Skeletal muscle tissue (tissue), 4 donors: ENCODE results near the gene RPL27. TPM values are rescaled to one million over a fixed set of nuclear protein-coding genes. Genes with fewer than 3 reads are reported as not detected.
A peak's percentile ranks its signal among the peaks of the same experiment; 100 is the strongest.
"Not testable (repeated sequence)": the region's sequence is repeated elsewhere in the genome, so short reads cannot be mapped to it uniquely, and the experiment has no call there.

Experiments used
- H3K27ac ChIP-seq: one replicate; pipeline ENCODE4 v1.7.0; 2013; ENCODE audit warnings: mild to moderate bottlenecking, low read depth, low read length, inconsistent platforms
- H3K27me3 ChIP-seq, 3 donors: one replicate each; pipeline ENCODE4 v1.7.0; 2013; ENCODE audit warnings: low read length in 3 of 3; ENCODE audit not compliant: control insufficient read depth in 3 of 3, insufficient read depth in 3 of 3
- H3K36me3 ChIP-seq, 3 donors: one replicate each; pipeline ENCODE4 v1.7.0; 2013; ENCODE audit warnings: low read length in 3 of 3; ENCODE audit not compliant: control insufficient read depth in 3 of 3, insufficient read depth in 3 of 3
- H3K4me1 ChIP-seq, 3 donors: one replicate each; pipeline ENCODE4 v1.7.0; 2013; ENCODE audit warnings: low read length in 3 of 3, mild to moderate bottlenecking in 3 of 3; ENCODE audit not compliant: control insufficient read depth in 3 of 3, insufficient read depth in 3 of 3
- H3K4me3 ChIP-seq, 3 donors: one replicate each; pipeline ENCODE4 v1.7.0; 2013; ENCODE audit warnings: low read length in 3 of 3
- H3K9ac ChIP-seq, 3 donors: one replicate each; pipeline ENCODE4 v1.7.0; 2013; ENCODE audit warnings: low read length in 3 of 3, mild to moderate bottlenecking in 3 of 3, moderate library complexity in 2 of 3, low read depth in 1 of 3
- H3K9me3 ChIP-seq, 3 donors: one replicate each; pipeline ENCODE4 v1.7.0; 2013; ENCODE audit warnings: low read length in 3 of 3; ENCODE audit not compliant: control insufficient read depth in 3 of 3
- total RNA-seq: library from RNA; depleted of rRNA; stranded (reverse); fragments of >200 nt; gene quantifications from one replicate; pipeline ENCODE4 v1.2.3, GENCODE V29; 2014
- donor health status: Osteomylitis.

RPL27 gene
- total RNA-seq, 1 donor from 2014 or later, result 1,695 TPM

DNA sequence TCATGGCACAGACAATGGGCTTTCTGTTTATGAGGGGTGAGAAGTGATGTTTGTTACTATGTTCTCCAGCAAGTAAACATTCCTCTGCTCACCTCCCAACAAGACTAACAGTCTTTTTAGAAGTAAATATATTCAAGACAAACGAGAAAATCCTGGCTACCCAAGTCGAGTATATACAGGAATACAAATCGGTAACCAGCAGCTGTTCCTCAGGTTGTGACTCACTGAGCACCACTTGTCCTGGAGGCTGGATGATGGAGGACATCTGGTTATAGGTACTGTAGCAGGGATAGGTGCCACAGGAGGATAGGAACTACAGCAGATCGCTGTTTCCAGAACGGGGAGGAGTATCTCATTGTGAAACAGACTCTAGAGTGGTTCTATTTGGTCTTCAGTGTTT, 5.3 kb upstream of the RPL27 start:
- H3K27me3 ChIP-seq, result no peaks in the 10 kb centered on the region
- peaks cover 31 to 49% (median 45%) of the 10 kb centered on the region in 3 donors for H3K36me3 ChIP-seq
- no peaks in the 10 kb centered on the region for H3K4me1 ChIP-seq
- H3K9ac ChIP-seq, result no peak overlapping the region
- H3K27ac ChIP-seq, result no peak overlapping the region
- no peaks in the 10 kb centered on the region for H3K9me3 ChIP-seq
- H3K4me3 ChIP-seq, result no peak overlapping the region

DNA sequence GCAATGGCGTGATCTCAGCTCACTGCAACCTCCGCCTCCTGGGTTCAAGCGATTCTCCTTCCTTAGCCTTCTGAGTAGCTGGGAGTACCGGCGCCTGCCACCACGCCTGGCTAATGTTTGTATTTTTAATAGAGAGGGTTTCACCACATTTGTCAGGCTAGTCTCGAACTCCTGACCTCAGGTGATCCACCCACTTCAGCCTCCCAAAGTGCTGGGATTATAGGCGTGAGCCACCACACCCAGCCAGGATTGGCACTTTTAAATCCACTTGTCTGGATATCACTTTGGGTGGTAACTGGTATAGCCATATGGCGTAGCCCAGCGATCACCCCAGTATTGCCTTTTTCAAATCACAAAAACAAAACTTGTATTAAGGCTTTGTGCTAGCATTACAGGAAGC, 4.3 kb upstream of the RPL27 start:
- H3K4me1 ChIP-seq, H3K27ac ChIP-seq, H3K9ac ChIP-seq, H3K27me3 ChIP-seq, H3K9me3 ChIP-seq, H3K4me3 ChIP-seq: not testable (repeated sequence)
- peaks cover 33 to 40% (median 40%) of the 10 kb centered on the region in 3 donors for H3K36me3 ChIP-seq

DNA sequence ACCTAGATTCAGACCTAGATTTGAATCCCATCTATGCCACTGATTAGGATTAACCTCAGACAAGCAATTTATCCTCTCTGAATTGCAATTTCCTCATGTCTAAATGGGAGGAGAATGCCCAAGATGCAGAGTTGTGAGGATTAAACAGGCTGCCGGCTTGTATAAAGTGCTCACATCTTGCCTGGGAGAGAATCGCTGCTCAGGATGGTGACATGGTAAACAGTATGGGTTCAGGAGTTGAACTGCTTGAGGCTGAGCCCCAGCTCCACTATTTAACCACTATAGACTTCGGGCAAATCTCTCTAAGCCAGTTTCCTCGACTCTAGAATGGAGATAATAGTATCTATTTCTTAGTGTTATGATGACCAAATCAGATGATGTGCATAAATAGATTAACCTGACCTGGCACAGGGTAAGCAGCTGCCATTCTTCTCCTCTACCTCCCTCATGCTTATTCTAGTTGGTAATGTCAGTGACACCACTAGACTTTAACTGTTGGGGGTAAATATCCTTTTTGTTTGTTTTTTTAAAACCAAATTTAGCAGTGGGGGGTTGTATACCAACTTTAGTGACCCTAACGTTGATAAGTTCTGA, 732 bp upstream of the RPL27 start:
- Histone ChIP-seq H3K36me3 (peaks cover 30 to 35% (median 33%) of the 10 kb centered on the region in 3 donors), H3K27me3 (no peaks in the 10 kb centered on the region), H3K27ac (peak overlapping the region; percentile 87), H3K9me3 (no peaks in the 10 kb centered on the region), H3K9ac (peak overlapping the region; percentile 52 to 74 (median 72)), H3K4me1 (peaks cover 9 to 18% (median 12%) of the 10 kb centered on the region in 3 donors), H3K4me3 (peak overlapping the region; percentile 49 to 90 (median 52))

DNA sequence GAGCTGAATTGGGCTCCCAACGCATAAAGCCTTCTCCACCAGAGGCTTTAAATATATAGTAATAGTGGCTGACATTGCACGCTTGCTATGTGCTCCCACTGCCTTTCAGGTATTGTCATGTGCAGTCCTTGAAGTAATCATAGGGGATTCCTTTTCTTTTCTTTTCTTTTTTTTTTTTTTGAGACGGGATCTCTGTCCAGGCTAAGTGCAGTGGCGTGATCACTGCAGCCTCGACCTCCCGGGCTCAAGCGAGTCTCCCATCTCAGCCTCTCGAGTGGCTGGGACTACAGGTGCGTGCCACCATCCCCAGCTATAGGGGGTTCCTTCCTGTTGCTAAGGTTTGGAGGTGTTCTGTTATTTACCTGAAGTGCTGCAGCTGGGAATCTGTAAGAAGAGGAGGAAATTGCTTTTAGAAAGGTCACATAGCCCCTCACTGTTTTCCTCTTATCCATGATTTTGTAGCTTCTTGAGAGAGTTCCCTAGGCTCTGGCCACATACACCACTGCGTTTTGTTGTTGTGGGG, 845 bp downstream of the RPL27 start:
- Histone ChIP-seq H3K9me3 (no peaks in the 10 kb centered on the region), H3K27me3 (no peaks in the 10 kb centered on the region), H3K27ac (peak overlapping the region; percentile 90), H3K4me1 (peaks cover 9 to 18% (median 12%) of the 10 kb centered on the region in 3 donors), H3K36me3 (peaks cover 32 to 41% (median 36%) of the 10 kb centered on the region in 3 donors), H3K9ac (peak overlapping the region; percentile 97 to 100 (median 98)), H3K4me3 (peak overlapping the region; percentile 90 to 98 (median 97))

DNA sequence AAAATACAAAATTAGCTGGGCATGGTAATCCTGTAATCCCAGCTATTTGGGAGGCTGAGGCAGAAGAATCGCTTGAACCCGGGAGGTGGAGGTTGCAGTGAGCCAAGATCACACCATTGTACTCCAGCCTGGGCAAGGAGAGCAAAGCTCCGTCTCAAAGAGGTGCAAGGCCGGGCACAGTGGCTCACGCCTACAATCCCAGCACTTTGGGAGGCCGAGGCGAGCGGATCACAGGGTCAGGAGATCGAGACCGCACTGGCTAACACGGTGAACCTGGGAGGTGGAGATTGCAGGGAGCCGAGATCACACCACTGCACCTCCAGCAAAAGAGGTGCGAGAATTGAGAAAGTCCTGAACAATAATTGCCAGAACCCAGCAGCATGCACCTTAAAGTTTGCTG, 2.7 kb downstream of the RPL27 start:
- Histone ChIP-seq H3K4me1 (peaks cover 9 to 18% (median 12%) of the 10 kb centered on the region in 3 donors), H3K36me3 (peaks cover 31 to 41% (median 32%) of the 10 kb centered on the region in 3 donors)
- H3K9ac ChIP-seq, H3K4me3 ChIP-seq, H3K27ac ChIP-seq, H3K27me3 ChIP-seq, H3K9me3 ChIP-seq: not testable (repeated sequence)

DNA sequence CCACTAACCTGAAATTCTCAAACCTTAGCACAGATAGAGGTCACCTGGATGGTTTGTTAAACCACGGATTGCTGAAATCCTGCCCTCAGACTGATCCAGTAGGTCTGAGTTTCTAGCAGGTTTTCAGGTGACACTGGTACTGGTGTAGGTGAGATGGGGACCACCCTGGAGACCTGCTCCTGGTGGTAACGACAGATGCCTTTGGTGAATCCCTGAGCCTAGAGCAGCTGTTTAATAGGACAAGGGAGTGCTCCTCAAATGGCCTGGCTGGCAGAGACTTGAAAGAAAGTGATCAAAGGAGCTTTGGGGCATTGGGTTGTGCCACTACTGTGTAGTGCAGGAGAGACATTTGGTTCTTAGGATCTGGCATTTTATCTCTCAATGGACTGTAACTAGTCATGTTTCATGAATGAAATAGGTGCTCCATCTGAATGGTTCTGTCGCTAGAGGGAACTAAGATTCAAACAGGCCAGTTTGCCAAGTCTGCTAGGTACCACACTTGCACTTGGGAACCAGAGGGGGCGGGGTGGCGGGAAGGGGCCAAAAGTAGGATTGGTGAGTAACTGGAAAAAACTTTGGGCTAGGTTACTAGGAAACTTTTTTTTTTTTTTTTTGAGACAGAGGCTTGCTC, 5.4 kb downstream of the RPL27 start:
- peaks cover 17 to 26% (median 18%) of the 10 kb centered on the region in 3 donors for H3K4me1 ChIP-seq
- H3K9me3 ChIP-seq, result no peaks in the 10 kb centered on the region
- H3K27ac ChIP-seq, result no peak overlapping the region
- no peak overlapping the region for H3K4me3 ChIP-seq
- no peaks in the 10 kb centered on the region for H3K27me3 ChIP-seq
- H3K36me3 ChIP-seq, result peaks cover 31 to 38% (median 32%) of the 10 kb centered on the region in 3 donors
- no peak overlapping the region for H3K9ac ChIP-seq

DNA sequence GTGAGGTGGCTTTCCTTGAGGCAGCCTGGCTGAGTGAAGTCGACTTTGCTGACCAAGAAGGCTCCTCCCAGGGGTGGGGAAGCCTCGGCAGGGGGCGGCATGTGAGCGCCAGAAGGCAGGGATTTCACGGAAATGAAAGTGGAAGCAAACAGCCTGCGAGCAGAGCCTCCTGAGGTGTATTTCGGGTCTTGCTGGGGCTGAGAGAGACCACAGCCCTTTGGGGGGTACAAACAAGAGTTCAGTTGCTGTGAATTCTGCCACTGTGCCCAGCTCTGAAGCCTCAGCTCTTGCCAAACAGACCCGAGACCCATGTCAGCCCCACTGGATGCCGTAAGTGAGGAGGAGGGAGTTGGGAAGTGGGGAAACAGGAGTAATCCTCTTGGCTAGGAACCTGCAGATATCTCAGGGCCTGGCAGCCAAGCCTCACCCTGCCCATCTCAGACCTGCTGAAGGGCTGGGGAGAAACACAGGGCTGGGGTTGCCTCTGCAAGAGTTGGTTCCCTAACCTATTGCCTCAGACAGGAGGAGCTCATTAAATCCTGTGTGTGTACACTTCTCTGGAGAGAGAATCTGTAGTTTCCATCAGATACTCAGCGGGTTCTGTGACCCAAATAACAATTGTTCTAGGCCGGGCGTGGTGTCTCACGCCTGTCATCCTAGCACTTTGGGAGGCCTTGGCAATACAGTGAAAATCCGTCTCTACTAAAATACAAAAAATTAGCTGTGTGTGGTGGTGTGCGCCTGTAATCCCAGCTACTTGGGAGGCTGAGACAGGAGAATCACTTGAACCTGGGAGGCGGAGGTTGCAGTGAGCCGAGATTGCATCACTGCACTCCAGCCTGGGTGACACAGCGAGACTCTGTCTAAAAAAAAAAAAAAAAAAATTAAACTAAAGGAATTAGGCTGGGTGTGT, 8.7 kb downstream of the RPL27 start, which contains the start of gene IFI35:
Gene IFI35, plus strand, starts transcription at position 146 of the 913 bp plus-strand sequence. Its CDS starts 164 bp downstream, at position 310.
- Histone ChIP-seq H3K36me3 (peaks cover 12 to 19% (median 15%) of the 10 kb centered on the region in 3 donors), H3K4me3 (peak within 1 kb of the TSS; percentile 81 to 89 (median 82)), H3K9ac (peak within 1 kb of the TSS; percentile 90 to 96 (median 92)), H3K27me3 (no peaks in the 10 kb centered on the region), H3K27ac (peak within 1 kb of the TSS; percentile 89), H3K4me1 (peaks cover 7 to 11% (median 10%) of the 10 kb centered on the region in 3 donors), H3K9me3 (no peaks in the 10 kb centered on the region)

DNA sequence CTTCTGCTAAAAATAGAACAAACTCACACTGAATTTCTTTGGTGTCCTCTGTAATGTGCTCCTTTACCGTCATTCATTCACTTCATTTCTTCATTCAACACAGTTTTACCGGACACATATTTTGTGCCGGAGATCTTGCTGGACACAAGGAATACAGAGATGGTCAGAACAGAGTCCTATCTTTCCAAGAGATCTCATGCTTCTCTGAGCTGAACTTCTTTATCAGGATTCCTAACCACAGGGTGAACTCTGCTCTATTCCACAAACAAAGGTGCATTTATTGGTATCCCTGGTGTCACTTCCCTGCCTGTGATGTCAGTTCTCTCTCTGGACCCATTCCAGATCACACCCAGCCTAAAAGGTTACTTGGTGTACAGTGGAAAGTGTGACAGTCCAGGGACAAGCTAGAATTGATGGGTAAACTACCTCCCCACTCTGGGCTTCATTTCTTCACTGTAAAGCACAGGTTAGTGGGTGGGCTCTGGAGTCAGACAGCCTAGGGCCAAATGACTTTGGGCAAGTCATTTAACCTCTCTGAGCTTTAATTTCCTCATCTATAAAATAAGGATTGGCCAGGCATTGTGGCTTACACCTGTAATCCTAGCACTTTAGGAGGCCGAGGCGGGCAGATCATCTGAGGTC, 12.6 kb downstream of the RPL27 start:
- Histone ChIP-seq H3K4me3 (no peak overlapping the region), H3K9me3 (no peaks in the 10 kb centered on the region), H3K9ac (peak overlapping the region in 1 of 3 donors; percentile 14), H3K27me3 (no peaks in the 10 kb centered on the region), H3K36me3 (peaks cover 10 to 20% (median 18%) of the 10 kb centered on the region in 3 donors), H3K4me1 (peaks cover 21 to 26% (median 25%) of the 10 kb centered on the region in 3 donors), H3K27ac (no peak overlapping the region)

DNA sequence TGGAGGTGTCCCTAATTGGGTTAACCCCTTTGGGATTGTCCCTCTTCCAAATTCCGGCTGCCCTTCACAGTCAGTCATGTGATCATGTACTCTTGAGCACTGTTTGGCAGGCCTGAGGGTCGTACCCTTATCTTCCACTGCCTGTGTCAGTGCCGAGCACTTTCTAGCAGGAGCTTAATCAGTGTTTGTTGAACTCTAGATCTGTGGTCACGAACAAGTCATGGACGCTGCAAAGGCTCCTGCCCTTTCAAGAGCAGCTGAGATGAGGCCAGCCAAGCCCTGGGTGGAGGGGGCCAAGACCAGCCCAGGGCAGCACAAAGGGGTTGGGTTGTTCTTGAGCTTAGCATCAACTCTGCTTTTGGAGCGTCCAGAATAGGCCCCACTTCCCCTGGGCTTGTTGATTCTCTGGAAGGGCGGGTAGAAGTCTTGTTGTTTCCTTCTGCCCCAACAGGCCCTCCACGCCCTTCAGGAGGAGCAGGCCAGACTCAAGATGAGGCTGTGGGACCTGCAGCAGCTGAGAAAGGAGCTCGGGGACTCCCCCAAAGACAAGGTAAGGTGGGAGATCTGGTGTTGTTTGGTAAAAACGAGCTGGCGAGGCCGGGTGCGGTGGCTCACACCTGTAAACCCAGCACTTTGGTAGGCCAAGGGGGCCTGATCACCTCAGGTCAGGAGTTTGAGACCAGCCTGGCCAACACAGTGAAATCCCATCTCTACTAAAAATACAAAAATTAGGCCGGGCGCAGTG, 13.7 kb downstream of the RPL27 start:
- H3K9me3 ChIP-seq, result no peaks in the 10 kb centered on the region
- H3K36me3 ChIP-seq, result peaks cover 16 to 27% (median 26%) of the 10 kb centered on the region in 3 donors
- H3K27me3 ChIP-seq, result no peaks in the 10 kb centered on the region
- H3K9ac ChIP-seq, result no peak overlapping the region
- peak overlapping the region; percentile 3 for H3K27ac ChIP-seq
- H3K4me1 ChIP-seq, result peaks cover 24 to 27% (median 26%) of the 10 kb centered on the region in 3 donors
- H3K4me3 ChIP-seq, result no peak overlapping the region
